ENCODE measurements around the gene URM1.
A peak's percentile ranks its signal among the peaks of the same experiment; 100 is the strongest.
"Not testable (repeated sequence)": the region's sequence is repeated elsewhere in the genome, so short reads cannot be mapped to it uniquely, and the experiment has no call there.

Gene URM1

GRCh38 chr9:128412120-128412790, 41.1 kb downstream of the URM1 start:
- peak; percentile 2 to 6 for DNase-seq

GRCh38 chr9:128413728-128414127, 42.6 kb downstream of the URM1 start:
- DNase-seq: not testable (repeated sequence)

- DNase-seq: no peak
Observed at GRCh38 chr9:128414461-128414860, 43.3 kb downstream of the URM1 start.

- no peak for DNase-seq
Observed at GRCh38 chr9:128415281-128415680, 44.1 kb downstream of the URM1 start.

GRCh38 chr9:128416014-128416413, 44.8 kb downstream of the URM1 start:
- no peak for DNase-seq

- DNase-seq: no peak
Observed at GRCh38 chr9:128416432-128417019, 45.4 kb downstream of the URM1 start.

- DNase-seq: no peak
Observed at GRCh38 chr9:128419061-128419925, 48.1 kb downstream of the URM1 start.

GRCh38 chr9:128420060-128420650, 49.0 kb downstream of the URM1 start:
- DNase-seq: peak; percentile 36 to 69

GRCh38 chr9:128420651-128421481, 49.7 kb downstream of the URM1 start, which contains the start of gene CERCAM:
TSS of gene CERCAM (plus strand) at chr9:128420857. CDS start at chr9:128420878, 21 bp downstream.
- peak in 1 of 2 donors; percentile 69 for DNase-seq

GRCh38 chr9:128421482-128421996, 50.4 kb downstream of the URM1 start:
- DNase-seq: no peak

- not testable (repeated sequence) for DNase-seq
Observed at GRCh38 chr9:128422022-128422782, 51.0 kb downstream of the URM1 start.

GRCh38 chr9:128422783-128423150, 51.6 kb downstream of the URM1 start:
- DNase-seq: no peak

- not testable (repeated sequence) for DNase-seq
Observed at GRCh38 chr9:128423356-128423755, 52.2 kb downstream of the URM1 start.

- DNase-seq: no peak
Observed at GRCh38 chr9:128424268-128424780, 53.1 kb downstream of the URM1 start.

GRCh38 chr9:128428644-128429512, 57.7 kb downstream of the URM1 start:
- DNase-seq: no peak

GRCh38 chr9:128429513-128430086, 58.4 kb downstream of the URM1 start:
- no peak for DNase-seq

GRCh38 chr9:128431207-128431606, 60.0 kb downstream of the URM1 start:
- DNase-seq: no peak

- no peak for DNase-seq
Observed at GRCh38 chr9:128434340-128434739, 63.2 kb downstream of the URM1 start.

GRCh38 chr9:128435611-128436010, 64.4 kb downstream of the URM1 start:
- no peak for DNase-seq
